Activated T-helper 17 cell treated with anti-CD3 and anti-CD28 coated beads, Interleukin-2, amount 50 U/mL, for 72 hours (primary cell): Measurements from ENCODE around the gene OR5K1. TPM values are rescaled to one million over a fixed set of nuclear protein-coding genes. Genes with fewer than 3 reads are reported as not detected.

Experiments used
- ATAC-seq: fragments of 150-1000 bp; cut with Tn5 transposase; replicated peaks from 2 replicates; pipeline ENCODE4 v1.10.0; 2021; ENCODE audit warnings: mild to moderate bottlenecking, moderate library complexity
- H3K27ac Mint-ChIP-seq: one replicate; pipeline ENCODE4 v1.8.0; 2022; ENCODE audit warnings: mixed read lengths
- H3K27me3 Mint-ChIP-seq: one replicate; pipeline ENCODE4 v1.8.0; 2022; ENCODE audit warnings: mixed read lengths
- H3K36me3 Mint-ChIP-seq: one replicate; pipeline ENCODE4 v1.8.0; 2022; ENCODE audit warnings: low read depth, mild to moderate bottlenecking, mixed read lengths
- H3K4me1 Mint-ChIP-seq: one replicate; pipeline ENCODE4 v1.8.0; 2022; ENCODE audit warnings: mixed read lengths
- H3K4me3 Mint-ChIP-seq: one replicate; pipeline ENCODE4 v1.8.0; 2022; ENCODE audit warnings: mild to moderate bottlenecking, mixed read lengths
- H3K9me3 Mint-ChIP-seq: one replicate; pipeline ENCODE4 v1.8.0; 2022; ENCODE audit warnings: mixed read lengths
- total RNA-seq, 2 donors: library from RNA; stranded (reverse); gene quantifications; one replicate each; pipeline ENCODE4 v1.2.3, GENCODE V29; 2022

The OR5K1 gene
- total RNA-seq = under 1 TPM in 1 of 2 donors, not detected in 1; 0.24 TPM

- Mint-ChIP-seq H3K36me3 (no peaks in the 10 kb centered on the region), H3K4me1 (no peaks in the 10 kb centered on the region), H3K9me3 (peaks cover 8% of the 10 kb centered on the region), H3K27ac (no peak within 1 kb of the TSS), H3K27me3 (no peaks in the 10 kb centered on the region), H3K4me3 (no peak within 1 kb of the TSS)
- ATAC-seq = no peak
Observed at GRCh38 chr3:98462901-98463300, at the start of gene OR5K1. Gene OR5K1 (plus strand): TSS chr3:98463201. CDS start chr3:98469577, 6,376 bp downstream.

- H3K4me3 Mint-ChIP-seq = no peak overlapping the region
- H3K36me3 Mint-ChIP-seq = no peaks in the 10 kb centered on the region
- H3K9me3 Mint-ChIP-seq = peaks cover 23% of the 10 kb centered on the region
- no peak overlapping the region for H3K27ac Mint-ChIP-seq
- ATAC-seq = no peak
- no peaks in the 10 kb centered on the region for H3K4me1 Mint-ChIP-seq
- no peaks in the 10 kb centered on the region for H3K27me3 Mint-ChIP-seq
Observed at GRCh38 chr3:98432575-98432974, 30.4 kb upstream of the OR5K1 start.

GRCh38 chr3:98433764-98434163 lies 29.2 kb upstream of the OR5K1 start:
- H3K4me3 Mint-ChIP-seq = no peak overlapping the region
- H3K36me3 Mint-ChIP-seq = no peaks in the 10 kb centered on the region
- peaks cover 19% of the 10 kb centered on the region for H3K9me3 Mint-ChIP-seq
- no peak for ATAC-seq
- H3K4me1 Mint-ChIP-seq = no peaks in the 10 kb centered on the region
- no peak overlapping the region for H3K27ac Mint-ChIP-seq
- no peaks in the 10 kb centered on the region for H3K27me3 Mint-ChIP-seq

GRCh38 chr3:98434412-98434811 lies 28.6 kb upstream of the OR5K1 start:
- Mint-ChIP-seq H3K4me3 (no peak overlapping the region), H3K36me3 (no peaks in the 10 kb centered on the region), H3K9me3 (peaks cover 13% of the 10 kb centered on the region), H3K4me1 (no peaks in the 10 kb centered on the region), H3K27ac (no peak overlapping the region), H3K27me3 (no peaks in the 10 kb centered on the region)
- ATAC-seq = no peak

GRCh38 chr3:98440283-98440682 lies 22.7 kb upstream of the OR5K1 start:
- Mint-ChIP-seq H3K36me3 (no peaks in the 10 kb centered on the region), H3K27ac (no peak overlapping the region), H3K27me3 (no peaks in the 10 kb centered on the region), H3K4me3 (no peak overlapping the region), H3K4me1 (no peaks in the 10 kb centered on the region), H3K9me3 (no peaks in the 10 kb centered on the region)
- no peak for ATAC-seq

- H3K27ac Mint-ChIP-seq = no peak overlapping the region
- no peaks in the 10 kb centered on the region for H3K36me3 Mint-ChIP-seq
- peaks cover 5% of the 10 kb centered on the region for H3K4me1 Mint-ChIP-seq
- H3K27me3 Mint-ChIP-seq = peaks cover 4% of the 10 kb centered on the region
- peak; percentile 38 for ATAC-seq
- H3K9me3 Mint-ChIP-seq = no peaks in the 10 kb centered on the region
- H3K4me3 Mint-ChIP-seq = no peak overlapping the region
Observed at GRCh38 chr3:98445949-98446406, 17.0 kb upstream of the OR5K1 start.

- H3K27me3 Mint-ChIP-seq = peaks cover 4% of the 10 kb centered on the region
- H3K4me3 Mint-ChIP-seq = no peak overlapping the region
- peaks cover 5% of the 10 kb centered on the region for H3K4me1 Mint-ChIP-seq
- peak; percentile 37 for ATAC-seq
- H3K36me3 Mint-ChIP-seq = no peaks in the 10 kb centered on the region
- no peak overlapping the region for H3K27ac Mint-ChIP-seq
- H3K9me3 Mint-ChIP-seq = no peaks in the 10 kb centered on the region
Observed at GRCh38 chr3:98449606-98450193, 13.3 kb upstream of the OR5K1 start.

GRCh38 chr3:98450372-98450771 lies 12.6 kb upstream of the OR5K1 start:
- Mint-ChIP-seq H3K4me3 (no peak overlapping the region), H3K27me3 (peaks cover 4% of the 10 kb centered on the region), H3K4me1 (peaks cover 5% of the 10 kb centered on the region), H3K36me3 (no peaks in the 10 kb centered on the region), H3K27ac (no peak overlapping the region), H3K9me3 (no peaks in the 10 kb centered on the region)
- no peak for ATAC-seq

- ATAC-seq = no peak
Observed at GRCh38 chr3:98453827-98454226, 9.2 kb upstream of the OR5K1 start.

GRCh38 chr3:98454929-98455328 lies 8.1 kb upstream of the OR5K1 start:
- Mint-ChIP-seq H3K36me3 (no peaks in the 10 kb centered on the region), H3K27me3 (no peaks in the 10 kb centered on the region), H3K27ac (no peak overlapping the region), H3K9me3 (peaks cover 8% of the 10 kb centered on the region), H3K4me1 (no peaks in the 10 kb centered on the region), H3K4me3 (no peak overlapping the region)
- no peak for ATAC-seq

More at GRCh38 chr3:98453827-98454226, 9.2 kb upstream of the OR5K1 start:
- Mint-ChIP-seq H3K36me3 (no peaks in the 10 kb centered on the region), H3K27me3 (no peaks in the 10 kb centered on the region), H3K4me1 (no peaks in the 10 kb centered on the region), H3K9me3 (peaks cover 3% of the 10 kb centered on the region), H3K4me3 (no peak overlapping the region), H3K27ac (no peak overlapping the region)

- Mint-ChIP-seq H3K36me3 (no peaks in the 10 kb centered on the region), H3K9me3 (peaks cover 8% of the 10 kb centered on the region), H3K27me3 (no peaks in the 10 kb centered on the region), H3K4me1 (no peaks in the 10 kb centered on the region), H3K4me3 (no peak overlapping the region), H3K27ac (no peak overlapping the region)
- ATAC-seq = no peak
Observed at GRCh38 chr3:98457543-98457942, 5.5 kb upstream of the OR5K1 start.

GRCh38 chr3:98460220-98460619 lies 2.8 kb upstream of the OR5K1 start:
- Mint-ChIP-seq H3K4me3 (no peak overlapping the region), H3K4me1 (no peaks in the 10 kb centered on the region), H3K36me3 (no peaks in the 10 kb centered on the region), H3K9me3 (peaks cover 8% of the 10 kb centered on the region), H3K27me3 (no peaks in the 10 kb centered on the region), H3K27ac (no peak overlapping the region)
- ATAC-seq = no peak

- Mint-ChIP-seq H3K36me3 (no peaks in the 10 kb centered on the region), H3K27ac (no peak overlapping the region), H3K9me3 (peaks cover 20% of the 10 kb centered on the region), H3K27me3 (peaks cover 4% of the 10 kb centered on the region), H3K4me1 (no peaks in the 10 kb centered on the region), H3K4me3 (no peak overlapping the region)
- no peak for ATAC-seq
Observed at GRCh38 chr3:98482717-98483482, 19.9 kb downstream of the OR5K1 start.

- Mint-ChIP-seq H3K9me3 (peaks cover 26% of the 10 kb centered on the region), H3K27ac (no peak overlapping the region), H3K4me1 (no peaks in the 10 kb centered on the region), H3K4me3 (no peak overlapping the region), H3K27me3 (peaks cover 4% of the 10 kb centered on the region), H3K36me3 (no peaks in the 10 kb centered on the region)
- no peak for ATAC-seq
Observed at GRCh38 chr3:98483626-98484025, 20.6 kb downstream of the OR5K1 start.

GRCh38 chr3:98497381-98497780 lies 34.4 kb downstream of the OR5K1 start, which contains the start of gene OR5K2:
Gene OR5K2 (plus strand): TSS chr3:98497681. CDS start chr3:98497681, 0 bp downstream.
- ATAC-seq = no peak

More at GRCh38 chr3:98497381-98497780, 34.4 kb downstream of the OR5K1 start, which contains the start of gene OR5K2:
- Mint-ChIP-seq H3K27ac (no peak within 1 kb of the TSS), H3K4me3 (no peak within 1 kb of the TSS), H3K9me3 (peaks cover 4% of the 10 kb centered on the region), H3K36me3 (no peaks in the 10 kb centered on the region), H3K27me3 (no peaks in the 10 kb centered on the region), H3K4me1 (peaks cover 2% of the 10 kb centered on the region)
